Activated naive CD4-positive, alpha-beta T cell treated with anti-CD3 and anti-CD28 coated beads, Interleukin-2, amount 50 U/mL, for 24 hours (primary cell): ENCODE measurements around the gene ZNF10.

ENCODE experiments used
- H3K27ac Mint-ChIP-seq: one replicate; pipeline ENCODE4 v1.8.0; 2021; ENCODE audit warnings: mild to moderate bottlenecking, mixed read lengths
- H3K27me3 Mint-ChIP-seq: one replicate; pipeline ENCODE4 v1.8.0; 2021; ENCODE audit warnings: mixed read lengths
- H3K36me3 Mint-ChIP-seq: one replicate; pipeline ENCODE4 v1.8.0; 2021; ENCODE audit warnings: mixed read lengths
- H3K4me1 Mint-ChIP-seq: one replicate; pipeline ENCODE4 v1.8.0; 2021; ENCODE audit warnings: mixed read lengths
- H3K4me3 Mint-ChIP-seq: one replicate; pipeline ENCODE4 v1.8.0; 2021; ENCODE audit warnings: mild to moderate bottlenecking, mixed read lengths
- H3K9me3 Mint-ChIP-seq: one replicate; pipeline ENCODE4 v1.8.0; 2021; ENCODE audit warnings: mixed read lengths

ZNF10 gene

GRCh38 chr12:133130038-133130807, at the start of gene ZNF10, which contains the start of gene ZNF891:
ZNF10 (plus strand) TSS chr12:133130627; CDS start chr12:133144493, 13,866 bp downstream.
ZNF891 (minus strand) TSS chr12:133130274; CDS start chr12:133121918, 8,356 bp downstream.
- peaks cover 23% of the 10 kb centered on the region for H3K9me3 Mint-ChIP-seq

GRCh38 chr12:133081159-133081780, 49.2 kb upstream of the ZNF10 start:
- Mint-ChIP-seq H3K36me3 (peaks cover 47% of the 10 kb centered on the region), H3K4me1 (peaks cover 12% of the 10 kb centered on the region), H3K9me3 (peaks cover 25% of the 10 kb centered on the region), H3K4me3 (no peak overlapping the region), H3K27me3 (no peaks in the 10 kb centered on the region), H3K27ac (peak overlapping the region; percentile 83)

More at GRCh38 chr12:133130038-133130807, at the start of gene ZNF10, which contains the start of gene ZNF891:
- Mint-ChIP-seq H3K27me3 (no peaks in the 10 kb centered on the region), H3K27ac (peak within 1 kb of the TSS; percentile 95), H3K4me1 (peaks cover 28% of the 10 kb centered on the region), H3K36me3 (peaks cover 54% of the 10 kb centered on the region), H3K4me3 (peak within 1 kb of the TSS; percentile 94)

GRCh38 chr12:133083345-133083744, 47.1 kb upstream of the ZNF10 start:
- peak overlapping the region; percentile 42 for H3K4me3 Mint-ChIP-seq
- H3K27ac Mint-ChIP-seq: no peak overlapping the region
- peaks cover 54% of the 10 kb centered on the region for H3K36me3 Mint-ChIP-seq
- peaks cover 20% of the 10 kb centered on the region for H3K9me3 Mint-ChIP-seq
- H3K4me1 Mint-ChIP-seq: peaks cover 12% of the 10 kb centered on the region
- no peaks in the 10 kb centered on the region for H3K27me3 Mint-ChIP-seq

- no peak overlapping the region for H3K4me3 Mint-ChIP-seq
- H3K36me3 Mint-ChIP-seq: peaks cover 76% of the 10 kb centered on the region
- H3K27ac Mint-ChIP-seq: peak overlapping the region; percentile 41
Observed at GRCh38 chr12:133105620-133106019, 24.8 kb upstream of the ZNF10 start.

GRCh38 chr12:133106253-133106652, 24.2 kb upstream of the ZNF10 start:
- peaks cover 75% of the 10 kb centered on the region for H3K36me3 Mint-ChIP-seq
- H3K27ac Mint-ChIP-seq: no peak overlapping the region
- H3K4me3 Mint-ChIP-seq: no peak overlapping the region
- H3K27me3 Mint-ChIP-seq: no peaks in the 10 kb centered on the region
- peaks cover 4% of the 10 kb centered on the region for H3K4me1 Mint-ChIP-seq
- peaks cover 22% of the 10 kb centered on the region for H3K9me3 Mint-ChIP-seq

More at GRCh38 chr12:133105620-133106019, 24.8 kb upstream of the ZNF10 start:
- H3K27me3 Mint-ChIP-seq: no peaks in the 10 kb centered on the region
- H3K4me1 Mint-ChIP-seq: peaks cover 4% of the 10 kb centered on the region
- peaks cover 22% of the 10 kb centered on the region for H3K9me3 Mint-ChIP-seq

GRCh38 chr12:133107121-133107520, 23.3 kb upstream of the ZNF10 start:
- H3K27ac Mint-ChIP-seq: no peak overlapping the region
- peaks cover 17% of the 10 kb centered on the region for H3K9me3 Mint-ChIP-seq
- H3K4me1 Mint-ChIP-seq: peaks cover 4% of the 10 kb centered on the region
- H3K27me3 Mint-ChIP-seq: no peaks in the 10 kb centered on the region
- no peak overlapping the region for H3K4me3 Mint-ChIP-seq
- H3K36me3 Mint-ChIP-seq: peaks cover 72% of the 10 kb centered on the region

GRCh38 chr12:133108150-133108549, 22.3 kb upstream of the ZNF10 start:
- Mint-ChIP-seq H3K4me1 (peaks cover 4% of the 10 kb centered on the region), H3K27me3 (no peaks in the 10 kb centered on the region), H3K27ac (no peak overlapping the region), H3K9me3 (peaks cover 17% of the 10 kb centered on the region), H3K4me3 (no peak overlapping the region), H3K36me3 (peaks cover 69% of the 10 kb centered on the region)

GRCh38 chr12:133120385-133121191, 9.8 kb upstream of the ZNF10 start:
- Mint-ChIP-seq H3K27ac (no peak overlapping the region), H3K27me3 (no peaks in the 10 kb centered on the region), H3K9me3 (peaks cover 13% of the 10 kb centered on the region), H3K36me3 (peaks cover 62% of the 10 kb centered on the region), H3K4me1 (no peaks in the 10 kb centered on the region), H3K4me3 (no peak overlapping the region)

GRCh38 chr12:133124674-133125073, 5.8 kb upstream of the ZNF10 start:
- H3K9me3 Mint-ChIP-seq: peaks cover 12% of the 10 kb centered on the region
- no peak overlapping the region for H3K27ac Mint-ChIP-seq
- no peak overlapping the region for H3K4me3 Mint-ChIP-seq
- no peaks in the 10 kb centered on the region for H3K27me3 Mint-ChIP-seq
- peaks cover 14% of the 10 kb centered on the region for H3K4me1 Mint-ChIP-seq
- peaks cover 56% of the 10 kb centered on the region for H3K36me3 Mint-ChIP-seq

GRCh38 chr12:133129368-133130037, 924 bp upstream of the ZNF10 start:
- H3K4me3 Mint-ChIP-seq: peak overlapping the region; percentile 94
- H3K9me3 Mint-ChIP-seq: peaks cover 20% of the 10 kb centered on the region
- H3K4me1 Mint-ChIP-seq: peaks cover 28% of the 10 kb centered on the region
- peaks cover 52% of the 10 kb centered on the region for H3K36me3 Mint-ChIP-seq
- no peaks in the 10 kb centered on the region for H3K27me3 Mint-ChIP-seq
- peak overlapping the region; percentile 65 for H3K27ac Mint-ChIP-seq

- H3K4me3 Mint-ChIP-seq: peak overlapping the region; percentile 94
- peaks cover 28% of the 10 kb centered on the region for H3K4me1 Mint-ChIP-seq
- H3K27ac Mint-ChIP-seq: peak overlapping the region; percentile 95
- H3K36me3 Mint-ChIP-seq: peaks cover 55% of the 10 kb centered on the region
- peaks cover 29% of the 10 kb centered on the region for H3K9me3 Mint-ChIP-seq
- no peaks in the 10 kb centered on the region for H3K27me3 Mint-ChIP-seq
Observed at GRCh38 chr12:133130808-133131128, 341 bp downstream of the ZNF10 start.

- Mint-ChIP-seq H3K4me1 (peaks cover 17% of the 10 kb centered on the region), H3K9me3 (peaks cover 52% of the 10 kb centered on the region), H3K27me3 (no peaks in the 10 kb centered on the region), H3K27ac (no peak overlapping the region), H3K36me3 (peaks cover 72% of the 10 kb centered on the region), H3K4me3 (no peak overlapping the region)
Observed at GRCh38 chr12:133135747-133136146, 5.3 kb downstream of the ZNF10 start.

- peaks cover 26% of the 10 kb centered on the region for H3K9me3 Mint-ChIP-seq
Observed at GRCh38 chr12:133145981-133146380, 15.6 kb downstream of the ZNF10 start.

GRCh38 chr12:133156125-133156690, 25.8 kb downstream of the ZNF10 start:
- Mint-ChIP-seq H3K36me3 (peaks cover 75% of the 10 kb centered on the region), H3K27me3 (no peaks in the 10 kb centered on the region)

More at GRCh38 chr12:133145981-133146380, 15.6 kb downstream of the ZNF10 start:
- peaks cover 70% of the 10 kb centered on the region for H3K36me3 Mint-ChIP-seq
- no peak overlapping the region for H3K27ac Mint-ChIP-seq
- H3K27me3 Mint-ChIP-seq: no peaks in the 10 kb centered on the region
- H3K4me1 Mint-ChIP-seq: no peaks in the 10 kb centered on the region
- no peak overlapping the region for H3K4me3 Mint-ChIP-seq

GRCh38 chr12:133165776-133166175, 35.3 kb downstream of the ZNF10 start:
- Mint-ChIP-seq H3K27me3 (no peaks in the 10 kb centered on the region), H3K4me3 (no peak overlapping the region), H3K9me3 (peaks cover 38% of the 10 kb centered on the region), H3K4me1 (no peaks in the 10 kb centered on the region), H3K36me3 (peaks cover 17% of the 10 kb centered on the region), H3K27ac (no peak overlapping the region)

More at GRCh38 chr12:133156125-133156690, 25.8 kb downstream of the ZNF10 start:
- H3K9me3 Mint-ChIP-seq: peaks cover 41% of the 10 kb centered on the region
- no peak overlapping the region for H3K27ac Mint-ChIP-seq
- H3K4me3 Mint-ChIP-seq: no peak overlapping the region
- H3K4me1 Mint-ChIP-seq: no peaks in the 10 kb centered on the region
